AG04449 (cell line): ENCODE measurements around the gene SOX10.

Source experiments
- CTCF ChIA-PET: fragments of 350-600 bp; formaldehyde crosslinking; extraction: SDS; loops from one replicate; lab custom pipeline; 2021; ENCODE audit warnings: antibody characterized with exemption; lab: Yijun Ruan, JAX
- POLR2A ChIA-PET: fragments of 400-600, 350-600 bp; formaldehyde crosslinking; extraction: SDS; loops from one replicate; lab custom pipeline; 2020; ENCODE audit warnings: antibody characterized with exemption, inconsistent platforms; lab: Yijun Ruan, JAX
- DNase-seq: peaks from one replicate; pipeline ENCODE4 v3.0.0-alpha.2; 2010; ENCODE audit warnings: low read depth, low spot score
- H3K4me3 ChIP-seq: 2 replicates; pipeline ENCODE4 v1.5.1; 2011; ENCODE audit warnings: low read depth, mild to moderate bottlenecking, control low read depth, low read length
- TF ChIP-seq, protein P1 (sequence below): IDR thresholded peaks from one replicate; pipeline ENCODE4 v1.5.1; 2011; ENCODE audit warnings: mild to moderate bottlenecking, moderate library complexity, low read length, control low read depth, inconsistent platforms; ENCODE audit not compliant: insufficient read depth; ENCODE audit errors: missing control alignments

The SOX10 gene

GRCh38 chr22:37926358-37926757 lies 58.0 kb downstream of the SOX10 start:
- POLR2A ChIA-PET: interaction anchor here (1.2 kb wide), 1 partner anchor 20 kb away, joined by 3 read pairs; the partner anchor contains the start of gene MICALL1
- H3K4me3 ChIP-seq: no peak overlapping the region
- CTCF ChIA-PET: interaction anchor here (1.7 to 5.2 kb wide), 2 partner anchors 7 to 39 kb away, joined by 6 to 27 read pairs; no protein-coding TSS in a partner anchor
- no peak for DNase-seq
- TF ChIP-seq, protein P1, sequence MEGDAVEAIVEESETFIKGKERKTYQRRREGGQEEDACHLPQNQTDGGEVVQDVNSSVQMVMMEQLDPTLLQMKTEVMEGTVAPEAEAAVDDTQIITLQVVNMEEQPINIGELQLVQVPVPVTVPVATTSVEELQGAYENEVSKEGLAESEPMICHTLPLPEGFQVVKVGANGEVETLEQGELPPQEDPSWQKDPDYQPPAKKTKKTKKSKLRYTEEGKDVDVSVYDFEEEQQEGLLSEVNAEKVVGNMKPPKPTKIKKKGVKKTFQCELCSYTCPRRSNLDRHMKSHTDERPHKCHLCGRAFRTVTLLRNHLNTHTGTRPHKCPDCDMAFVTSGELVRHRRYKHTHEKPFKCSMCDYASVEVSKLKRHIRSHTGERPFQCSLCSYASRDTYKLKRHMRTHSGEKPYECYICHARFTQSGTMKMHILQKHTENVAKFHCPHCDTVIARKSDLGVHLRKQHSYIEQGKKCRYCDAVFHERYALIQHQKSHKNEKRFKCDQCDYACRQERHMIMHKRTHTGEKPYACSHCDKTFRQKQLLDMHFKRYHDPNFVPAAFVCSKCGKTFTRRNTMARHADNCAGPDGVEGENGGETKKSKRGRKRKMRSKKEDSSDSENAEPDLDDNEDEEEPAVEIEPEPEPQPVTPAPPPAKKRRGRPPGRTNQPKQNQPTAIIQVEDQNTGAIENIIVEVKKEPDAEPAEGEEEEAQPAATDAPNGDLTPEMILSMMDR: no peak

- POLR2A ChIA-PET: interaction anchor here (1.2 kb wide), 1 partner anchor 20 kb away, joined by 3 read pairs; the partner anchor contains the start of gene MICALL1
- CTCF ChIA-PET: interaction anchor here (1.0 to 5.2 kb wide), 4 partner anchors 7 to 63 kb away, joined by 3 to 27 read pairs (median 10); no protein-coding TSS in a partner anchor
- TF ChIP-seq, protein P1: no peak
- DNase-seq: no peak
- no peak overlapping the region for H3K4me3 ChIP-seq
These were observed 58.6 kb downstream of the SOX10 start for GRCh38 chr22:37925767-37926166.

DNA sequence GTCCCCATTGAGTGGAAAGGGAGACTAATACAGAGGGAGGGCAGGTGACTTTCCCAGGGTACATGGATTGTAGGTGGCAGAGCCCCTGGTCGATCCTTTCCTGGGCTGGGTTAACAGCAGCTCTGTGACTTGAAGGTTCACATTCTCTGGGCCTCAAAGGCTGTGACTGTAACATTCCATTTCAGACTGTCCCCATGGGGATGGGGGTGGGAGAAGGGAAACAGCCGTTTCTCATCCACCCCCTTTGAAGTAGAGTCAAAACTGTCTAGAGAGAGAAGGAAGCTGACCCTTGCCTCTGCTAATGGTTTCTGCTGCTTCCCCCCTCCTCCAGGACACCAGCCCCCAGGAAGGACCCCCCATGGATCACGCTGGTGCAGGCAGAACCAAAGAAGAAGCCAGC lies 59.0 kb downstream of the SOX10 start:
- DNase-seq: no peak
- no peak overlapping the region for H3K4me3 ChIP-seq
- POLR2A ChIA-PET: no interaction called here
- CTCF ChIA-PET: interaction anchor here (1.0 to 5.2 kb wide), 6 partner anchors 8 to 62 kb away, joined by 3 to 27 read pairs (median 4); no protein-coding TSS in a partner anchor
- TF ChIP-seq, protein P1: no peak

DNA sequence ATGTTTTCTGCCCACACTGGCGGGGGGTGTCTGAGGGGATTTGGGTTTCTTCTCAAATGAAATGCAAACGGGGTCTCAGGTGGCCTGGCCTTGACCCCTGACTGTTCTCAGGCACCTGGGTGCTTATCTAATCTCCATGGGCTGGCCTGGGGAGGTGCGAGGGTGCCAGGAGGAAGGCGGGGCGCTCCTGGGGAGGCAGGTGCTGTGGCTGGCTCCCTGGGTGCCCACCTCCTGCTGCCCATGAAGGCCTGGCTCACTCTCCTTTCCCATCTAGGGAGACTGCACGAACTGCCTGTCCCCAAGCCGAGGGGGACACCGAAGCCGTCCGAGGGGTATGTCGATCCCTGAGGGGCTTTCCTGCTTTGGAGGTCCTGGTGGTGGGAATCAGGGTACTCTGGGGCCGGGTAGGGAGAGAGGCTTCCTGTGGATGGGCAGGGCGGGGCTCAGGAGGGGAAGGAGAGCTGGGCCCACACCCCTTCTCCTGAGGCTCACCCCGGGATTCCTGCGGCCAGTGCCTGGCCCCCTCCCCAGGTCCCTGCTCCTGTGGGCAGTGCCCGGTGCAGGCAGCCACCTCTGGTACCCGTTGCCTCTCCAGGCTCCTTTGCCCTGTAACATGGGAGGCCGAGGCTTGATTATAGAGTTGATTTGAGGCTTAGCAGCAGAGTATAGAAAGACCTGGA lies 59.8 kb downstream of the SOX10 start:
- CTCF ChIA-PET: interaction anchor here (0.8 to 5.2 kb wide), 7 partner anchors 9 to 107 kb away, joined by 3 to 27 read pairs (median 3); no protein-coding TSS in a partner anchor
- no peak for DNase-seq
- POLR2A ChIA-PET: no interaction called here
- H3K4me3 ChIP-seq: no peak overlapping the region
- TF ChIP-seq, protein P1: no peak

GRCh38 chr22:37923927-37924326 lies 60.4 kb downstream of the SOX10 start:
- no peak for DNase-seq
- TF ChIP-seq, protein P1: no peak
- POLR2A ChIA-PET: no interaction called here
- CTCF ChIA-PET: interaction anchor here (1.5 to 5.2 kb wide), 4 partner anchors 8 to 36 kb away, joined by 3 to 27 read pairs (median 8); partner anchors contain the start of gene MICALL1
- no peak overlapping the region for H3K4me3 ChIP-seq
